Activated CD4-positive, alpha-beta memory T cell treated with anti-CD3 and anti-CD28 coated beads for 36 hours (primary cell): ENCODE data around the gene GHRH. TPM values are rescaled to one million over a fixed set of nuclear protein-coding genes. Genes with fewer than 3 reads are reported as not detected.

Source experiments
- CTCF ChIA-PET: fragments of 350-600 bp; sonication (Branson Sonifier 250); formaldehyde crosslinking; loops from one replicate; lab custom pipeline; 2021; ENCODE audit warnings: antibody characterized with exemption, inconsistent platforms; lab: Charles Lee
- POLR2A ChIA-PET: fragments of 350-600 bp; sonication (Branson Sonifier 250); formaldehyde crosslinking; loops from one replicate; lab custom pipeline; 2021; ENCODE audit warnings: antibody characterized with exemption; lab: Charles Lee
- DNase-seq: peaks from one replicate; pipeline ENCODE4 v3.0.0-alpha.2; 2020
- H3K27ac Mint-ChIP-seq: one replicate; pipeline ENCODE4 v1.8.0; 2021; ENCODE audit warnings: mixed read lengths
- H3K27me3 Mint-ChIP-seq: one replicate; pipeline ENCODE4 v1.8.0; 2021; ENCODE audit warnings: mixed read lengths
- H3K36me3 Mint-ChIP-seq: one replicate; pipeline ENCODE4 v1.8.0; 2021; ENCODE audit warnings: mixed read lengths
- H3K4me1 Mint-ChIP-seq: one replicate; pipeline ENCODE4 v1.8.0; 2021; ENCODE audit warnings: low read depth, mixed read lengths
- H3K4me3 Mint-ChIP-seq: one replicate; pipeline ENCODE4 v1.8.0; 2021; ENCODE audit warnings: mild to moderate bottlenecking, mixed read lengths
- H3K9me3 Mint-ChIP-seq: one replicate; pipeline ENCODE4 v1.8.0; 2021; ENCODE audit warnings: mixed read lengths
- intact Hi-C: fragments of 100-400 bp; cut with micrococcal nuclease; formaldehyde crosslinking; loops from one replicate; pipeline ENCODE4 v1.15.1; 2023
- total RNA-seq, 2 experiments: library from RNA; stranded (reverse); gene quantifications; one replicate each; pipeline ENCODE4 v1.2.3, GENCODE V29; 2021

The GHRH gene
- total RNA-seq, 2 experiments from 2014 or later: not detected

DNA sequence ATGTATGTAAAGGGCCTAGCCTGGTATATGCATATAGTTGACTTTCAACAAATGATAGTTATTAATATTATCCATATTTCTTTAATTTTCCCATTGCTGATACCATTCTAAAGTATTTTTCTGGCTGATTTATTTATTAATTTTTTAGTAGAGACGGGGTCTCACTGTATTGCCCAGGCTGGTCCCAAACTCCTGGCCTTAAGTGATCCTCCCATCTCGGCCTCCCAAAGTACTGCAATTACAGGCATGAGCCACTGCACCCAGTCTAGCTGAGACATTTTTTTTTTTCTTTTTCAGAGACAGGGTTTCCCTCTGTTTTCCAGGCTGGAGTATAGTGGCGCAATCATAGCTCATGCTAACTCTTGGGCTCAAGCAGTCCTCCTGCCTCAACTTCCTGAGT is 52.4 kb downstream of the GHRH start:
- Mint-ChIP-seq H3K4me1 (no peaks in the 10 kb centered on the region), H3K27ac (no peak overlapping the region), H3K4me3 (no peak overlapping the region), H3K9me3 (no peaks in the 10 kb centered on the region), H3K36me3 (peaks cover 47% of the 10 kb centered on the region), H3K27me3 (no peaks in the 10 kb centered on the region)
- no peak for DNase-seq
- ChIA-PET POLR2A (no interaction called here), CTCF (no interaction called here)
- intact Hi-C loops: no loop called here

DNA sequence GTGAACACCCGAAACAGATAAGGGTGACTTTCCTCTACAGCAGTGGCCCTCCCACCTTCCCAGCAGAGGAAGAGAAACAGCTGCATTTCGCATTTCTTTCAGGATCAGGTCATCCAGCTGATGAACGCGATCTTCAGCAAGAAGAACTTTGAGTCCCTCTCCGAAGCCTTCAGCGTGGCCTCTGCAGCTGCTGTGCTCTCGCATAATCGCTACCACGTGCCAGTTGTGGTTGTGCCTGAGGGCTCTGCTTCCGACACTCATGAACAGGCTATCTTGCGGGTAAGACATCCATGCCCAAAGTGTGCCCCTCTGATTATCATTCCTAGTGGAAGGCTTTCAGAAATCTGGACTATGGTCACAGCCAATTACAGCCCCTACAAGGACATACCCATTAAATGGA is 54.4 kb downstream of the GHRH start:
- no peaks in the 10 kb centered on the region for H3K4me1 Mint-ChIP-seq
- H3K4me3 Mint-ChIP-seq: no peak overlapping the region
- no peaks in the 10 kb centered on the region for H3K27me3 Mint-ChIP-seq
- ChIA-PET POLR2A (no interaction called here), CTCF (interaction anchor here (1.8 kb wide), 1 partner anchor 15 kb away, joined by 4 read pairs; no protein-coding TSS in a partner anchor)
- intact Hi-C loops: no loop called here
- DNase-seq: no peak
- H3K36me3 Mint-ChIP-seq: peaks cover 49% of the 10 kb centered on the region
- no peaks in the 10 kb centered on the region for H3K9me3 Mint-ChIP-seq
- no peak overlapping the region for H3K27ac Mint-ChIP-seq

DNA sequence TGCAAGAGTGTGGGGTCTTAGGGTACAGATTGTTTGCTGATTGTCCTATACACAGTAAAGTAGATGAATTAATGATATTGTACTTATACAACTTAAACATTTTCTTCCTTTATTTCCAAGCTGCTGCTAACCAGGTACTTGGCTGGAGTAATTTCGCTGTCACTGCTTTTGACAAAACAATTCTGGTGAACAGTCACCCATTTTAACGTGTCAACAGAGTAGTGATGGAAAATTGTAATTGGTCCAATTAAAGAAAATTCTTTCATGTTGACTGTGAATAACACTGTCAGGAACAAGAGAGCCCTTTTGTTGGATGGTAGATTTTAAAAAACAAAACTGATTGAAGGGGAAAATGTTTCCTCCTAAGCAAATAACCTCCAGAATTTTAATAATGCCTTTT is 55.8 kb downstream of the GHRH start:
- intact Hi-C loops: no loop called here
- Mint-ChIP-seq H3K36me3 (peaks cover 54% of the 10 kb centered on the region), H3K27ac (no peak overlapping the region), H3K9me3 (no peaks in the 10 kb centered on the region), H3K4me3 (no peak overlapping the region), H3K4me1 (no peaks in the 10 kb centered on the region), H3K27me3 (no peaks in the 10 kb centered on the region)
- CTCF ChIA-PET: interaction anchor here (1.8 to 2.4 kb wide), 2 partner anchors 10 to 14 kb away, joined by 4 to 16 read pairs; no protein-coding TSS in a partner anchor
- no peak for DNase-seq
- POLR2A ChIA-PET: no interaction called here

DNA sequence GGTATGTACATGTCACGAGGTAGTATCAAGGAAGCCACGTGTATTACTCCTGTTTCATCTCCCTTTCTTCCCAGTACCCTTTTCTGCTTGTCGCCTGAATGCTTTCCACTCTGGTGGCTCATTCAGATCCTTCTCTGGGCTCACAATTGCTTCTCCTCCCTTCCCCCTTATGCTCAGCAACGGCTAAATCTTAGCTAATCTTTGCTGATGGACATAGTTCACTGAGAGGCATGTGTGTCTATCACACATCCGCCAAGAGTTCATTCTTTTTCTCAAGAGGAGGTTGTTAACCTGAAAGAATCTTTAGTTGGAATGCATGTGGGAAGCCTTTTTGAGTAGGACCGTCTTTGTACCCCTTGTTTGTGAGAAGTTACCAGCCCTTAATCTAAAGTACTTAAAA is 56.5 kb downstream of the GHRH start:
- intact Hi-C loops: no loop called here
- Mint-ChIP-seq H3K27ac (no peak overlapping the region), H3K36me3 (peaks cover 60% of the 10 kb centered on the region)

DNA sequence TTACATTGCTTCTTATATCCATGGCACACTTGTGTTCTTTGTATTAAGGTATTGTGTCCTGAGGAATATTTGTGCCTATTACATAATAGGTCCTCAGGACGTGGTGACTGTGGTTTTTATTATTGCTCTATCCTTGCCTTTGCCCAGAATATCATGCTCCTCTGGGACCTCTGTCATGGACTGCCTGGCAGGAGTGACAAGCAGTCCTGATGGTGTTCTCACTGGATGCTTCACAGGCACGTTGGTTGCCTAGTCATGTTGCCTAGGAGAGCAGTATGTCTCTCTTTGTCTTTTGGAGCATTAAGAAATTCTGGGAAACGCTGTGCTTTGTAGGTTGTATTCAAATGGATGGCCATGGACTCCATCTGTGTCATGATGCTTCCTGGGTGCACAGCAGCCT is 57.6 kb downstream of the GHRH start:
- H3K27me3 Mint-ChIP-seq: no peaks in the 10 kb centered on the region
- H3K9me3 Mint-ChIP-seq: no peaks in the 10 kb centered on the region
- intact Hi-C loops: no loop called here
- POLR2A ChIA-PET: no interaction called here
- H3K36me3 Mint-ChIP-seq: peaks cover 62% of the 10 kb centered on the region
- no peak for DNase-seq
- H3K4me3 Mint-ChIP-seq: no peak overlapping the region
- no peak overlapping the region for H3K27ac Mint-ChIP-seq
- CTCF ChIA-PET: interaction anchor here (0.6 to 2.4 kb wide), 3 partner anchors 9 to 1001 kb away, joined by 3 to 16 read pairs (median 4); no protein-coding TSS in a partner anchor
- no peaks in the 10 kb centered on the region for H3K4me1 Mint-ChIP-seq

More for the DNA sequence above, 56.5 kb downstream of the GHRH start:
- H3K4me3 Mint-ChIP-seq: no peak overlapping the region
- no peaks in the 10 kb centered on the region for H3K9me3 Mint-ChIP-seq
- no peak for DNase-seq
- ChIA-PET POLR2A (no interaction called here), CTCF (interaction anchor here (1.8 to 2.4 kb wide), 2 partner anchors 10 to 13 kb away, joined by 4 to 16 read pairs; no protein-coding TSS in a partner anchor)
- no peaks in the 10 kb centered on the region for H3K4me1 Mint-ChIP-seq
- no peaks in the 10 kb centered on the region for H3K27me3 Mint-ChIP-seq

DNA sequence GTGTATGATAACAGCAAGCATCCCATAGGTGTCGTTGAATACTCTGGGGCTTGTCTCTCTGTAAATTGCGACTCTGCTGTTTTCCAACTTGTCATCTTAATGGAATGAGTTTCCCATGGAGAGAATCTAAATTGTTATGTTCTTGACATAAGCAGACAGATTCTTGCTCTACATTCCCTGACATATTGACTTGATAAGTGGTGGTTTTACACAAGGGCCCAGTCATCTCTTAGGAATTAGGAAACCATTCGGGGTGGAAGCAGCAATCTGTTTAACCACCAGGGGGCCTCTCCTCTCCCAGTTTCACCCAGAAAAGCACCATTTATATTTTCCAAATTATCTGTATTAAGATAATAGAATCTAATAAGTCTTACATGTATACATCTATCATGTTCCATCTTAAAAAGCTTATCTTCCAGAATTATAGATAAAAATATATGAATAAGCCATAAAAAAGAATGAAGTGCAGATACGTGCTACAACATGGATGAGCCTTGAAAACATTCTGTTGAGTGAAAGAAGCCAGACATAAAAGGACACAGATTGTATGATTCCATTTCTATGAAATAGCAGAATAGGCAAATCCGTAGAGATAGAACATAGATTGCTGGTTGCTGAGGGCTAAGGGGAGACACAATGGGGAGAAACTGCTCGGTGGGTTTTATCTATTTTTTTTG is 59.2 kb downstream of the GHRH start:
- H3K4me3 Mint-ChIP-seq: no peak overlapping the region
- H3K27ac Mint-ChIP-seq: no peak overlapping the region
- peak; percentile 20 for DNase-seq
- ChIA-PET POLR2A (no interaction called here), CTCF (interaction anchor here (0.6 to 3.5 kb wide), 7 partner anchors 9 to 335 kb away, joined by 3 to 31 read pairs (median 4); no protein-coding TSS in a partner anchor)
- intact Hi-C loops: no loop called here
- no peaks in the 10 kb centered on the region for H3K9me3 Mint-ChIP-seq
- no peaks in the 10 kb centered on the region for H3K4me1 Mint-ChIP-seq
- peaks cover 59% of the 10 kb centered on the region for H3K36me3 Mint-ChIP-seq
- no peaks in the 10 kb centered on the region for H3K27me3 Mint-ChIP-seq

DNA sequence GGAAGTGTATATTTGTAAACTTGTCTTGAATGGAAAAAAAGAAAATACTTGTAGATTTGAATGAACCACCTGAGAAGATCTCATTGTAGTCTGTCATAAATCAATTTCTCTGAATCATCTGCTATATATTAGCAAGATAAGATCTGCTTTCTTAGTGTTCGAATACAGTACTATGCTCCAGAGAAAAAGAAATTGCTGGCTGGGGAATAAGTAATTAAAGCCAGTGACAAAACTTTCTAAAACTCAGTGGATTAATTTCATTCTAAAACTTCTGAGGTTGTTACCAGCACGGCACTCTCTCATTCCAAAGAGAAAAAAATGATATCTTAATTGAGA is 59.8 kb downstream of the GHRH start:
- peaks cover 57% of the 10 kb centered on the region for H3K36me3 Mint-ChIP-seq
- ChIA-PET POLR2A (no interaction called here), CTCF (interaction anchor here (1.5 to 3.5 kb wide), 4 partner anchors 11 to 333 kb away, joined by 4 to 31 read pairs (median 6); partner anchors contain the start of genes MROH8 and RPN2)
- intact Hi-C loops: no loop called here
- H3K27ac Mint-ChIP-seq: no peak overlapping the region
- H3K4me1 Mint-ChIP-seq: peaks cover 6% of the 10 kb centered on the region
- DNase-seq: no peak
- no peaks in the 10 kb centered on the region for H3K9me3 Mint-ChIP-seq
- H3K4me3 Mint-ChIP-seq: no peak overlapping the region
- H3K27me3 Mint-ChIP-seq: no peaks in the 10 kb centered on the region

Other genes with a start within 250 kb of the GHRH start
- 10 to 100 TPM; 41.4 to 41.6 TPM for gene RBL1, start 165.8 kb downstream of the GHRH start, total RNA-seq
- 100 to 1,000 TPM; 123 to 125 TPM for gene RPN2, start 82.5 kb downstream of the GHRH start, total RNA-seq
- gene MROH8, start 82.3 kb downstream of the GHRH start, total RNA-seq: 1 to 10 TPM; 1.8 to 2.0 TPM
- 10 to 100 TPM; 11.9 to 12.5 TPM for gene MANBAL, start 27.8 kb upstream of the GHRH start, total RNA-seq
- gene SRC, start 84.3 kb upstream of the GHRH start, total RNA-seq: 1 to 10 TPM; 5.3 to 6.1 TPM